H1 (cell line): Measurements from ENCODE around the gene TIMM21. TPM values are rescaled to one million over a fixed set of nuclear protein-coding genes. Genes with fewer than 3 reads are reported as not detected.

ENCODE experiments used
- CTCF ChIA-PET: fragments of 300-600 bp; sonication (Branson Sonifier 250); formaldehyde crosslinking; loops from one replicate; lab custom pipeline; 2021; ENCODE audit not compliant: partially characterized antibody; lab: Charles Lee
- POLR2A ChIA-PET: fragments of 300-600 bp; sonication (Branson Sonifier 250); formaldehyde crosslinking; loops from one replicate; lab custom pipeline; 2021; ENCODE audit warnings: inconsistent platforms; ENCODE audit not compliant: partially characterized antibody; lab: Charles Lee
- DNase-seq, 2 experiments: peaks; one replicate each; pipeline versions ENCODE4 v3.0.0 to v3.0.0-alpha.2; 2010 to 2022; ENCODE audit warnings: low spot score in 2 of 2, low read depth in 1 of 2, mixed read lengths in 1 of 2
- FAIRE-seq: peaks from 2 replicates; lab custom pipeline; 2011; peaks lifted over from hg19 to GRCh38; lab: Jason Lieb, UNC
- H2AFZ ChIP-seq: 2 replicates; pipeline ENCODE4 v1.8.1; 2012; ENCODE audit warnings: low read length, inconsistent platforms
- H2AK5ac ChIP-seq: 2 replicates; pipeline ENCODE4 v1.6.1; 2013; ENCODE audit warnings: low read depth, low read length
- H2BK120ac ChIP-seq: replicated peaks from 2 replicates; pipeline ENCODE3; 2013; ENCODE audit warnings: low read depth, low read length, inconsistent platforms
- H2BK12ac ChIP-seq: 2 replicates; pipeline ENCODE4 v1.6.1; 2013; ENCODE audit warnings: low read depth, low read length
- H2BK15ac ChIP-seq: 2 replicates; pipeline ENCODE4 v1.6.1; 2013; ENCODE audit warnings: low read length
- H2BK20ac ChIP-seq: 2 replicates; pipeline ENCODE4 v1.6.1; 2013; ENCODE audit warnings: low read length
- H2BK5ac ChIP-seq: 2 replicates; pipeline ENCODE4 v1.6.1; 2013; ENCODE audit warnings: low read depth, low read length
- H3K14ac ChIP-seq: 2 replicates; pipeline ENCODE4 v1.6.1; 2013; ENCODE audit warnings: inconsistent platforms; ENCODE audit not compliant: insufficient read length
- H3K18ac ChIP-seq: 2 replicates; pipeline ENCODE4 v1.6.1; 2013; ENCODE audit warnings: low read length; ENCODE audit errors: extremely low read depth
- H3K23ac ChIP-seq: 2 replicates; pipeline ENCODE4 v1.6.1; 2013; ENCODE audit warnings: inconsistent platforms; ENCODE audit not compliant: insufficient read length
- H3K23me2 ChIP-seq: 2 replicates; pipeline ENCODE4 v1.6.1; 2013; ENCODE audit warnings: low read depth, low read length
- H3K27ac ChIP-seq: 2 replicates; pipeline ENCODE4 v1.6.1; 2011; ENCODE audit warnings: low read depth, low read length, inconsistent platforms
- H3K27me3 ChIP-seq, 4 experiments: replicated peaks in 1 of 4; 1 replicate in 1 of 4; 2 replicates in 3 of 4; pipeline versions ENCODE4 v1.6.1 to v1.8.1; 2011 to 2013; ENCODE audit warnings: low read length in 3 of 4, mild to moderate bottlenecking in 3 of 4, inconsistent platforms in 2 of 4, mixed read lengths in 2 of 4, moderate library complexity in 1 of 4; ENCODE audit not compliant: control insufficient read depth in 3 of 4, insufficient read depth in 3 of 4; ENCODE audit errors: extremely low read depth in 1 of 4
- H3K36me3 ChIP-seq, 4 experiments: 2 replicates each; pipeline versions ENCODE4 v1.6.1 to v1.8.1; 2011 to 2013; ENCODE audit warnings: mild to moderate bottlenecking in 4 of 4, low read length in 3 of 4, moderate library complexity in 2 of 4, control low read depth in 1 of 4, inconsistent platforms in 1 of 4; ENCODE audit not compliant: insufficient read depth in 4 of 4, control insufficient read depth in 2 of 4
- H3K4ac ChIP-seq: replicated peaks from 2 replicates; pipeline ENCODE3; 2013; ENCODE audit warnings: low read length, low read depth, mixed read lengths, inconsistent platforms; ENCODE audit not compliant: insufficient read length
- H3K4me1 ChIP-seq, 4 experiments: replicated peaks in 1 of 4; 1 replicate in 1 of 4; 2 replicates in 3 of 4; pipeline versions ENCODE4 v1.6.1 to v1.8.1; 2011 to 2013; ENCODE audit warnings: low read length in 3 of 4, inconsistent platforms in 2 of 4, mixed read lengths in 1 of 4; ENCODE audit not compliant: insufficient read depth in 4 of 4, control insufficient read depth in 3 of 4
- H3K4me2 ChIP-seq, 2 experiments: 2 replicates each; pipeline versions ENCODE4 v1.6.1 to v1.8.1; 2011 to 2013; ENCODE audit warnings: low read depth in 2 of 2, low read length in 2 of 2, control low read depth in 1 of 2, inconsistent platforms in 1 of 2, mild to moderate bottlenecking in 1 of 2; ENCODE audit not compliant: insufficient read depth in 1 of 2
- H3K4me3 ChIP-seq, 4 experiments: fragments of 200-600, 300-600 bp in 1 of 4; sonication (generic), shearing (Covaris generic), sonication (Bioruptor Twin) in 1 of 4; 2 replicates each; pipeline versions ENCODE4 v1.5.1 to v1.8.1; 2011 to 2016; ENCODE audit warnings: low read length in 4 of 4, low read depth in 3 of 4, control low read depth in 2 of 4, inconsistent platforms in 2 of 4, mild to moderate bottlenecking in 2 of 4, mixed read lengths in 1 of 4, moderate library complexity in 1 of 4; ENCODE audit not compliant: insufficient read depth in 2 of 4; ENCODE audit errors: extremely low read depth in 1 of 4
- H3K56ac ChIP-seq: replicated peaks from 2 replicates; pipeline ENCODE3; 2013; ENCODE audit warnings: low read depth, mild to moderate bottlenecking, mixed read lengths, low read length, inconsistent platforms; ENCODE audit not compliant: insufficient read length
- H3K79me1 ChIP-seq: 2 replicates; pipeline ENCODE4 v1.6.1; 2013; ENCODE audit warnings: low read depth, low read length, control low read depth
- H3K79me2 ChIP-seq, 2 experiments: 2 replicates each; pipeline versions ENCODE4 v1.6.1 to v1.8.1; 2012 to 2013; ENCODE audit warnings: low read length in 2 of 2, mild to moderate bottlenecking in 2 of 2, inconsistent platforms in 1 of 2; ENCODE audit not compliant: insufficient read depth in 2 of 2, control insufficient read depth in 1 of 2
- H3K9ac ChIP-seq, 4 experiments: replicated peaks in 1 of 4; 1 replicate in 1 of 4; 2 replicates in 3 of 4; pipeline versions ENCODE4 v1.6.1 to v1.8.1; 2011 to 2013; ENCODE audit warnings: low read depth in 3 of 4, low read length in 3 of 4, control low read depth in 2 of 4, mild to moderate bottlenecking in 2 of 4, moderate library complexity in 2 of 4, inconsistent platforms in 1 of 4; ENCODE audit errors: extremely low read depth in 1 of 4
- H3K9me3 ChIP-seq, 2 experiments: 2 replicates each; pipeline versions ENCODE4 v1.6.1 to v1.8.1; 2012 to 2013; ENCODE audit warnings: mild to moderate bottlenecking in 2 of 2, moderate library complexity in 2 of 2, control low read depth in 1 of 2, inconsistent platforms in 1 of 2, low read depth in 1 of 2, low read length in 1 of 2, mixed read lengths in 1 of 2; ENCODE audit not compliant: insufficient read depth in 2 of 2
- H4K20me1 ChIP-seq, 2 experiments: replicated peaks in 1 of 2; 2 replicates each; pipeline versions ENCODE3 to v1.8.1; 2011 to 2013; ENCODE audit warnings: inconsistent platforms in 2 of 2, low read length in 2 of 2, mild to moderate bottlenecking in 1 of 2; ENCODE audit not compliant: insufficient read depth in 2 of 2, control insufficient read depth in 1 of 2
- H4K5ac ChIP-seq: 2 replicates; pipeline ENCODE4 v1.6.1; 2013; ENCODE audit warnings: low read length, low read depth, mixed read lengths, inconsistent platforms; ENCODE audit not compliant: insufficient read length
- H4K8ac ChIP-seq: 2 replicates; pipeline ENCODE4 v1.8.0; 2013; ENCODE audit warnings: mild to moderate bottlenecking, moderate library complexity, low read length, inconsistent platforms; ENCODE audit not compliant: insufficient read depth; ENCODE audit errors: extremely low read depth
- H4K91ac ChIP-seq: replicated peaks from 2 replicates; pipeline ENCODE3; 2013; ENCODE audit warnings: low read length, mixed read lengths, inconsistent platforms; ENCODE audit not compliant: insufficient read length
- CTCF ChIP-seq, 3 experiments: IDR thresholded peaks; 1 replicate in 2 of 3; 2 replicates in 1 of 3; pipeline versions ENCODE4 v1.5.1 to v1.6.1; 2011; ENCODE audit warnings: low read length in 3 of 3, mild to moderate bottlenecking in 3 of 3, inconsistent platforms in 2 of 3, low read depth in 1 of 3, moderate library complexity in 1 of 3; ENCODE audit not compliant: insufficient read depth in 1 of 3; ENCODE audit errors: control extremely low read depth in 1 of 3
- JUND ChIP-seq: IDR thresholded peaks from 2 replicates; pipeline ENCODE4 v1.6.1; 2011; ENCODE audit warnings: mild to moderate bottlenecking, improper control_type of control experiment, low read length
- ZNF274 ChIP-seq: IDR thresholded peaks from 2 replicates; pipeline ENCODE4 v1.7.0; 2012; ENCODE audit warnings: low read length, borderline replicate concordance; ENCODE audit errors: extremely low read depth
- WGBS, 2 experiments: shearing (Covaris generic) in 1 of 2; methylation state at CpG; one replicate each; pipeline versions ENCODE4 v1.1.6 to v1.1.7; 2013 to 2015; ENCODE audit warnings: low lambda C conversion rate in 2 of 2, mixed read lengths in 2 of 2, inconsistent platforms in 1 of 2, low coverage in 1 of 2, missing lambda C conversion rate in 1 of 2; ENCODE audit not compliant: insufficient replicate concordance in 2 of 2, insufficient coverage in 1 of 2, insufficient read length in 1 of 2; ENCODE audit errors: extremely low coverage in 1 of 2, missing lambda C conversion rate in 1 of 2; 5-methylcytosine and 5-hydroxymethylcytosine counted together
- polyA plus RNA-seq, 7 experiments: library from polyadenylated mRNA; depleted of rRNA in 3 of 7; stranded (reverse) in 5 of 7; unstranded in 2 of 7; fragments of >200 nt in 5 of 7; fragments of 200-250 nt in 2 of 7; gene quantifications; 1 replicate in 5 of 7; 2 replicates in 1 of 7; 4 replicates in 1 of 7; pipeline versions ENCODE4 v1.2.1 to v1.2.3, GENCODE V29; 2011 to 2013; ENCODE audit warnings: missing spikeins in 2 of 7, mixed read lengths in 2 of 7
- total RNA-seq: library from RNA; stranded (reverse); fragmentation: NEBNext Ultra II Directional; extraction: Animal tissue kit (Norgen Biotek cat#: 25700); gene quantifications from 2 replicates; pipeline ENCODE4 v1.2.1, GENCODE V29; 2021

Gene TIMM21
- total and polyA plus RNA-seq, 2 of the 8 experiments (the other 6 are each of a cell fraction or from before 2014, with no cell fraction given) = 27.9 to 43.8 TPM

GRCh38 chr18:74196220-74197119, 48.1 kb downstream of the TIMM21 start:
- H3K9me3 ChIP-seq = no peaks in the 10 kb centered on the region
- FAIRE-seq (peak; percentile 96), DNase-seq (no peak)
- H2BK120ac ChIP-seq = no peak overlapping the region
- no peaks in the 10 kb centered on the region for H4K20me1 ChIP-seq
- no peaks in the 10 kb centered on the region for H3K79me2 ChIP-seq
- H3K4me3 ChIP-seq = peak overlapping the region in 1 of 4 experiments; percentile 27; a peak in 1 of 8 replicates
- H3K56ac ChIP-seq = no peak overlapping the region
- H2BK20ac ChIP-seq = peak overlapping the region; percentile 66; the same call in 1 of the 2 replicates
- H3K23me2 ChIP-seq = no peaks in the 10 kb centered on the region
- H3K79me1 ChIP-seq = no peaks in the 10 kb centered on the region
- ChIA-PET CTCF (interaction anchor here (0.7 to 3.5 kb wide), 24 partner anchors 13 to 375 kb away, joined by 3 to 63 read pairs (median 6); partner anchors contain the start of gene C18orf63), POLR2A (interaction anchor here (1.2 kb wide), 1 partner anchor 146 kb away, joined by 4 read pairs; no protein-coding TSS in a partner anchor)
- H2BK15ac ChIP-seq = no peak overlapping the region
- no peak overlapping the region for H3K27ac ChIP-seq
- no peak overlapping the region for H4K8ac ChIP-seq
- no peak overlapping the region for H4K5ac ChIP-seq
- no peak overlapping the region for H3K23ac ChIP-seq
- no peaks in the 10 kb centered on the region for H3K27me3 ChIP-seq
- no peak overlapping the region for H3K4ac ChIP-seq
- H3K4me2 ChIP-seq = peak overlapping the region in 1 of 2 experiments; percentile 60; a peak in 3 of 4 replicates
- peaks cover 0 to 5% (median 2%) of the 10 kb centered on the region in 4 experiments; a peak in 4 of 7 replicates for H3K4me1 ChIP-seq
- no peak overlapping the region for H2AK5ac ChIP-seq
- no peaks in the 10 kb centered on the region for H3K36me3 ChIP-seq
- no peak overlapping the region for H3K18ac ChIP-seq
- WGBS, 2 experiments = 22% methylated on average over 9 of the region's 9 CpGs; no CpG with 5 or more reads in 1 of the 2 experiments
- no peak overlapping the region for H3K14ac ChIP-seq
- H2AFZ ChIP-seq = peak overlapping the region; percentile 99
- H4K91ac ChIP-seq = no peak overlapping the region
- no peak overlapping the region for H3K9ac ChIP-seq
- no peak overlapping the region for H2BK12ac ChIP-seq
- H2BK5ac ChIP-seq = no peak overlapping the region
- TF ChIP-seq JUND (no peak), CTCF (IDR thresholded peaks at IDR 0.05; ENCODE audit: control extremely low read depth in 1 of 3, insufficient read depth in 1 of 3, low read depth in 1 of 3, low read length in 3 of 3) (peak; percentile 48 to 76 (median 70)), ZNF274 (no peak)
